ENCODE measurements around the gene TWNK. TPM values are rescaled to one million over a fixed set of nuclear protein-coding genes. Genes with fewer than 3 reads are reported as not detected.
A peak's percentile ranks its signal among the peaks of the same experiment; 100 is the strongest.

The TWNK gene
- total and polyA plus RNA-seq, 10 of the 15 experiments (the other 5 are each of a cell fraction or from before 2014, with no cell fraction given): 13.6 to 32.8 (median 18.0) TPM

DNA sequence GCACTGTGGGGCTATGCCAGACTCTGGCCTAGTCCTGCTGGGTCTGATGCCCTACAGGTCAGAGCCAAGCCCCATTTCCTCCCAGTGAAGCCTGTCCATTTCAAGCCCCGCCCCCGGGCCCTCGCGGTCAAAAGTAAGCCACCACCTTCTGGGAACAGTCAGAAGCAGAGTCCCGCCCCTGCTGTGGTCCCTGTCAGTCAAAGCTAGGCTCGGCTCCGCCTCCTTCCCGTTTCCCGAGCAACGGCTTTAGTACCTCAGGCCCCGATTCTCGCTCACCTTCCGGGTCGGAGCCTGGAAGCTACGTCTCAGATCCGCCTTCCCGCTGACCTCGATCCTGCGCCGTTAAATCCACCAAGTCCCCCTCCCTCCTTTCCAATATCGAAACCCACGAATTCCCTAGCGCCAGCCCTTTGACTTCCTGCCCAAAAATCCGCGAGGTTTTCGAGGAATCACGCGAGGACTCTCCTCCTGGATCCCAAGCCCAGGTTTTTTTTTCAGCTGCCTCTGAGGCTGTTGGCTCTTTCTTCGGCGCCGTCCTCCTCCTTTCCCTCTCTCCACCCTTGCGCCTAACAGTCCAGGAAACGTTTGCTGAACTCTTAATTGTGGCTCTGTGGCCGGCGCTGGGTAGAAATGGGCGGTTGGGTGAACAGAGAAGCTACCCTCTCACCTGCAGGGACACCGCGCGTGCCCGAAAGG is 55.5 kb downstream of the TWNK start (continued):
- TF ChIP-seq, protein P1, sequence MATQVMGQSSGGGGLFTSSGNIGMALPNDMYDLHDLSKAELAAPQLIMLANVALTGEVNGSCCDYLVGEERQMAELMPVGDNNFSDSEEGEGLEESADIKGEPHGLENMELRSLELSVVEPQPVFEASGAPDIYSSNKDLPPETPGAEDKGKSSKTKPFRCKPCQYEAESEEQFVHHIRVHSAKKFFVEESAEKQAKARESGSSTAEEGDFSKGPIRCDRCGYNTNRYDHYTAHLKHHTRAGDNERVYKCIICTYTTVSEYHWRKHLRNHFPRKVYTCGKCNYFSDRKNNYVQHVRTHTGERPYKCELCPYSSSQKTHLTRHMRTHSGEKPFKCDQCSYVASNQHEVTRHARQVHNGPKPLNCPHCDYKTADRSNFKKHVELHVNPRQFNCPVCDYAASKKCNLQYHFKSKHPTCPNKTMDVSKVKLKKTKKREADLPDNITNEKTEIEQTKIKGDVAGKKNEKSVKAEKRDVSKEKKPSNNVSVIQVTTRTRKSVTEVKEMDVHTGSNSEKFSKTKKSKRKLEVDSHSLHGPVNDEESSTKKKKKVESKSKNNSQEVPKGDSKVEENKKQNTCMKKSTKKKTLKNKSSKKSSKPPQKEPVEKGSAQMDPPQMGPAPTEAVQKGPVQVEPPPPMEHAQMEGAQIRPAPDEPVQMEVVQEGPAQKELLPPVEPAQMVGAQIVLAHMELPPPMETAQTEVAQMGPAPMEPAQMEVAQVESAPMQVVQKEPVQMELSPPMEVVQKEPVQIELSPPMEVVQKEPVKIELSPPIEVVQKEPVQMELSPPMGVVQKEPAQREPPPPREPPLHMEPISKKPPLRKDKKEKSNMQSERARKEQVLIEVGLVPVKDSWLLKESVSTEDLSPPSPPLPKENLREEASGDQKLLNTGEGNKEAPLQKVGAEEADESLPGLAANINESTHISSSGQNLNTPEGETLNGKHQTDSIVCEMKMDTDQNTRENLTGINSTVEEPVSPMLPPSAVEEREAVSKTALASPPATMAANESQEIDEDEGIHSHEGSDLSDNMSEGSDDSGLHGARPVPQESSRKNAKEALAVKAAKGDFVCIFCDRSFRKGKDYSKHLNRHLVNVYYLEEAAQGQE (IDR thresholded peaks at IDR 0.05; ENCODE audit: low read depth, low read length): no peak
- TF ChIP-seq KLF5 (IDR thresholded peaks at IDR 0.05; ENCODE audit: partially characterized antibody): no peak
- no peak for TF ChIP-seq RCOR1 (conservative IDR thresholded peaks at IDR 0.05; ENCODE audit: low read depth, low read length)
- TF ChIP-seq, protein P2, sequence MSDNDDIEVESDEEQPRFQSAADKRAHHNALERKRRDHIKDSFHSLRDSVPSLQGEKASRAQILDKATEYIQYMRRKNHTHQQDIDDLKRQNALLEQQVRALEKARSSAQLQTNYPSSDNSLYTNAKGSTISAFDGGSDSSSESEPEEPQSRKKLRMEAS (IDR thresholded peaks at IDR 0.05; ENCODE audit: low read depth, low read length): 0 out of 2 replicates have a peak, but pooled peaks have one; percentile 27
- TF ChIP-seq TBL1XR1 (IDR thresholded peaks at IDR 0.05; ENCODE audit: low read depth, low read length): no peak
- TF ChIP-seq NFIC (IDR thresholded peaks at IDR 0.05; ENCODE audit: low read depth, low read length): no peak
- TF ChIP-seq KAT2A (conservative IDR thresholded peaks at IDR 0.05; ENCODE audit: control insufficient read depth, low read depth, low read length): no peak
- TF ChIP-seq ETV6 (conservative IDR thresholded peaks at IDR 0.05 in 1 of 2, IDR thresholded peaks at IDR 0.05 in 1 of 2; ENCODE audit: borderline replicate concordance in 1 of 2, low read depth in 1 of 2): no peak
- TF ChIP-seq NRF1 (conservative IDR thresholded peaks at IDR 0.05; ENCODE audit: low read depth, low read length): no peak
- TF ChIP-seq EED (IDR thresholded peaks at IDR 0.05; ENCODE audit: low read depth): peak; percentile 71; the same call in 1 of the 2 replicates
- TF ChIP-seq, protein P3, sequence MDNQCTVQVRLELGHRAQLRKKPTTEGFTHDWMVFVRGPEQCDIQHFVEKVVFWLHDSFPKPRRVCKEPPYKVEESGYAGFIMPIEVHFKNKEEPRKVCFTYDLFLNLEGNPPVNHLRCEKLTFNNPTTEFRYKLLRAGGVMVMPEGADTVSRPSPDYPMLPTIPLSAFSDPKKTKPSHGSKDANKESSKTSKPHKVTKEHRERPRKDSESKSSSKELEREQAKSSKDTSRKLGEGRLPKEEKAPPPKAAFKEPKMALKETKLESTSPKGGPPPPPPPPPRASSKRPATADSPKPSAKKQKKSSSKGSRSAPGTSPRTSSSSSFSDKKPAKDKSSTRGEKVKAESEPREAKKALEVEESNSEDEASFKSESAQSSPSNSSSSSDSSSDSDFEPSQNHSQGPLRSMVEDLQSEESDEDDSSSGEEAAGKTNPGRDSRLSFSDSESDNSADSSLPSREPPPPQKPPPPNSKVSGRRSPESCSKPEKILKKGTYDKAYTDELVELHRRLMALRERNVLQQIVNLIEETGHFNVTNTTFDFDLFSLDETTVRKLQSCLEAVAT (IDR thresholded peaks at IDR 0.05): peak; percentile 64; the same call in 1 of the 2 replicates
- TF ChIP-seq IKZF2 (IDR thresholded peaks at IDR 0.05): peak; percentile 73 to 74
- TF ChIP-seq PML (IDR thresholded peaks at IDR 0.05; ENCODE audit: low read length): peak; percentile 61; the same call in 1 of the 2 replicates
- TF ChIP-seq, protein P4, sequence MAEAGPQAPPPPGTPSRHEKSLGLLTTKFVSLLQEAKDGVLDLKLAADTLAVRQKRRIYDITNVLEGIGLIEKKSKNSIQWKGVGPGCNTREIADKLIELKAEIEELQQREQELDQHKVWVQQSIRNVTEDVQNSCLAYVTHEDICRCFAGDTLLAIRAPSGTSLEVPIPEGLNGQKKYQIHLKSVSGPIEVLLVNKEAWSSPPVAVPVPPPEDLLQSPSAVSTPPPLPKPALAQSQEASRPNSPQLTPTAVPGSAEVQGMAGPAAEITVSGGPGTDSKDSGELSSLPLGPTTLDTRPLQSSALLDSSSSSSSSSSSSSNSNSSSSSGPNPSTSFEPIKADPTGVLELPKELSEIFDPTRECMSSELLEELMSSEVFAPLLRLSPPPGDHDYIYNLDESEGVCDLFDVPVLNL (IDR thresholded peaks at IDR 0.05; ENCODE audit: low read depth, low read length): no peak
- no peak for TF ChIP-seq ZNF274 (IDR thresholded peaks at IDR 0.05; ENCODE audit: insufficient read depth, insufficient read length)
- TF ChIP-seq SREBF1 (IDR thresholded peaks at IDR 0.05; ENCODE audit: low read length): no peak
- TF ChIP-seq, protein P5, sequence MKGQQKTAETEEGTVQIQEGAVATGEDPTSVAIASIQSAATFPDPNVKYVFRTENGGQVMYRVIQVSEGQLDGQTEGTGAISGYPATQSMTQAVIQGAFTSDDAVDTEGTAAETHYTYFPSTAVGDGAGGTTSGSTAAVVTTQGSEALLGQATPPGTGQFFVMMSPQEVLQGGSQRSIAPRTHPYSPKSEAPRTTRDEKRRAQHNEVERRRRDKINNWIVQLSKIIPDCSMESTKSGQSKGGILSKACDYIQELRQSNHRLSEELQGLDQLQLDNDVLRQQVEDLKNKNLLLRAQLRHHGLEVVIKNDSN (IDR thresholded peaks at IDR 0.05; ENCODE audit: borderline replicate concordance, extremely low read length, insufficient read depth, low read depth, low read length): no peak
- no peak for TF ChIP-seq CHD1 (IDR thresholded peaks at IDR 0.05; ENCODE audit: low read depth, low read length)
- TF ChIP-seq, protein P6, sequence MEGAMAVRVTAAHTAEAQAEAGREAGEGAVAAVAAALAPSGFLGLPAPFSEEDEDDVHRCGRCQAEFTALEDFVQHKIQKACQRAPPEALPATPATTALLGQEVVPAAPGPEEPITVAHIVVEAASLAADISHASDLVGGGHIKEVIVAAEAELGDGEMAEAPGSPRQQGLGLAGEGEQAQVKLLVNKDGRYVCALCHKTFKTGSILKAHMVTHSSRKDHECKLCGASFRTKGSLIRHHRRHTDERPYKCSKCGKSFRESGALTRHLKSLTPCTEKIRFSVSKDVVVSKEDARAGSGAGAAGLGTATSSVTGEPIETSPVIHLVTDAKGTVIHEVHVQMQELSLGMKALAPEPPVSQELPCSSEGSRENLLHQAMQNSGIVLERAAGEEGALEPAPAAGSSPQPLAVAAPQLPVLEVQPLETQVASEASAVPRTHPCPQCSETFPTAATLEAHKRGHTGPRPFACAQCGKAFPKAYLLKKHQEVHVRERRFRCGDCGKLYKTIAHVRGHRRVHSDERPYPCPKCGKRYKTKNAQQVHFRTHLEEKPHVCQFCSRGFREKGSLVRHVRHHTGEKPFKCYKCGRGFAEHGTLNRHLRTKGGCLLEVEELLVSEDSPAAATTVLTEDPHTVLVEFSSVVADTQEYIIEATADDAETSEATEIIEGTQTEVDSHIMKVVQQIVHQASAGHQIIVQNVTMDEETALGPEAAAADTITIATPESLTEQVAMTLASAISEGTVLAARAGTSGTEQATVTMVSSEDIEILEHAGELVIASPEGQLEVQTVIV (IDR thresholded peaks at IDR 0.05; ENCODE audit: borderline replicate concordance, partially characterized antibody): peak; percentile 67
